GM12873 (cell line): ENCODE results near the gene ANKS6.
A peak's percentile ranks its signal among the peaks of the same experiment; 100 is the strongest.

Source experiments
- CTCF ChIP-seq: IDR thresholded peaks from 2 replicates; pipeline ENCODE4 v1.5.1; 2012; ENCODE audit warnings: low read depth, mild to moderate bottlenecking, moderate library complexity, low read length, control low read depth; ENCODE audit not compliant: insufficient read depth; ENCODE audit errors: missing control alignments

ANKS6 gene

GRCh38 chr9:98796364-98797101 is at the start of gene ANKS6:
Gene ANKS6 (minus strand): TSS chr9:98796555. CDS start chr9:98796491, 64 bp downstream.
- TF ChIP-seq CTCF = peak; percentile 38

- TF ChIP-seq CTCF = no peak
Measured at GRCh38 chr9:98846081-98846480, 49.7 kb upstream of the ANKS6 start.

- TF ChIP-seq CTCF = no peak
Measured at GRCh38 chr9:98842510-98842909, 46.2 kb upstream of the ANKS6 start.

- TF ChIP-seq CTCF = no peak
Measured at GRCh38 chr9:98839724-98840123, 43.4 kb upstream of the ANKS6 start.

GRCh38 chr9:98838868-98839565 is 42.7 kb upstream of the ANKS6 start:
- no peak for TF ChIP-seq CTCF

- no peak for TF ChIP-seq CTCF
Measured at GRCh38 chr9:98838155-98838867, 42.0 kb upstream of the ANKS6 start.

GRCh38 chr9:98837516-98837915 is 41.2 kb upstream of the ANKS6 start:
- TF ChIP-seq CTCF = no peak
